Activated CD4-positive, alpha-beta memory T cell treated with anti-CD3 and anti-CD28 coated beads for 36 hours (primary cell): Measurements from ENCODE around the gene CSF3R. TPM values are rescaled to one million over a fixed set of nuclear protein-coding genes. Genes with fewer than 3 reads are reported as not detected.
A peak's percentile ranks its signal among the peaks of the same experiment; 100 is the strongest.

ENCODE experiments used
- CTCF ChIA-PET: fragments of 350-600 bp; sonication (Branson Sonifier 250); formaldehyde crosslinking; loops from one replicate; lab custom pipeline; 2021; ENCODE audit warnings: antibody characterized with exemption, inconsistent platforms; lab: Charles Lee
- POLR2A ChIA-PET: fragments of 350-600 bp; sonication (Branson Sonifier 250); formaldehyde crosslinking; loops from one replicate; lab custom pipeline; 2021; ENCODE audit warnings: antibody characterized with exemption; lab: Charles Lee
- DNase-seq: peaks from one replicate; pipeline ENCODE4 v3.0.0-alpha.2; 2020
- H3K27ac Mint-ChIP-seq: one replicate; pipeline ENCODE4 v1.8.0; 2021; ENCODE audit warnings: mixed read lengths
- H3K27me3 Mint-ChIP-seq: one replicate; pipeline ENCODE4 v1.8.0; 2021; ENCODE audit warnings: mixed read lengths
- H3K36me3 Mint-ChIP-seq: one replicate; pipeline ENCODE4 v1.8.0; 2021; ENCODE audit warnings: mixed read lengths
- H3K4me1 Mint-ChIP-seq: one replicate; pipeline ENCODE4 v1.8.0; 2021; ENCODE audit warnings: low read depth, mixed read lengths
- H3K4me3 Mint-ChIP-seq: one replicate; pipeline ENCODE4 v1.8.0; 2021; ENCODE audit warnings: mild to moderate bottlenecking, mixed read lengths
- H3K9me3 Mint-ChIP-seq: one replicate; pipeline ENCODE4 v1.8.0; 2021; ENCODE audit warnings: mixed read lengths
- intact Hi-C: fragments of 100-400 bp; cut with micrococcal nuclease; formaldehyde crosslinking; loops from one replicate; pipeline ENCODE4 v1.15.1; 2023
- total RNA-seq, 2 experiments: library from RNA; stranded (reverse); gene quantifications; one replicate each; pipeline ENCODE4 v1.2.3, GENCODE V29; 2021

Gene CSF3R
- total RNA-seq = not detected

DNA sequence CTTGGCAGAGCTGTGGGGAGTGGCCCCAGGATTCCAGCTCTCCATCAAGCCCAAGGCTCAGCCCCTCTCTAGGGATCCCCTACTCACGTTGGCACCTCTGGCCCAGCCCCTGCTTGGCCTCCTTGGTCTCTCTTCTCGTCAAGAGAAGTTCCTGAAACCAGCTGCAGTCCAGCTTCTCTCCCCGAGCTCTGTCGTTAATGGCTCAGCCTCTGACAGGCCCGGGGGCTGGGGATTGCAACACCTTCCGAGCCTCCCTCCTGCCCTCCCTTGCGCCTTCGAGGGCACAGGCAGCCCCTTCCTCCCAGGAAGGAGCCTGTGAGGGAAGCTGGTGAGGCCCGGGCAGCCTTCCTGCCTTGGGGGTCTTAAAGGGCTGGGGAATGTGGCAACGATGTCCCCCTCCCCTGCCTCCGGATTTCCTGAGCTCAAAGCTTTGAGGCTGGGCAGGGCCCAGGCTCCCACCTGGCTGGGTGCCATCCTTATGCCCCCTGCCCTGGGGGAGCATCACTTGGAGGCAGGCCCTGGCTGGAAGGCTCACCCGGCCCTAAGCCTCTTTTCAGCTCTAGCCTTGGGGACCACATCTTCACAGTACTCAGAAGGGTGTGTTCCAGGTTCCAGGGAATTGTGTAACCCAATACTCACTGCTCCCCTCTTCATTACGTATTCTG lies at the start of gene CSF3R:
Gene CSF3R (minus strand): TSS at position 190 of the 665 bp plus-strand sequence. CDS start 3,417 bp downstream, outside the sequence.
- H3K9me3 Mint-ChIP-seq = no peaks in the 10 kb centered on the region
- intact Hi-C loops = no loop called here
- ChIA-PET POLR2A (no interaction called here), CTCF (interaction anchor here (0.7 to 1.0 kb wide), 2 partner anchors 35 to 140 kb away, joined by 3 to 4 read pairs; no protein-coding TSS in a partner anchor)
- H3K36me3 Mint-ChIP-seq = no peaks in the 10 kb centered on the region
- H3K4me3 Mint-ChIP-seq = no peak within 1 kb of the TSS
- H3K4me1 Mint-ChIP-seq = peaks cover 7% of the 10 kb centered on the region
- no peak within 1 kb of the TSS for H3K27ac Mint-ChIP-seq
- H3K27me3 Mint-ChIP-seq = no peaks in the 10 kb centered on the region
- no peak for DNase-seq

DNA sequence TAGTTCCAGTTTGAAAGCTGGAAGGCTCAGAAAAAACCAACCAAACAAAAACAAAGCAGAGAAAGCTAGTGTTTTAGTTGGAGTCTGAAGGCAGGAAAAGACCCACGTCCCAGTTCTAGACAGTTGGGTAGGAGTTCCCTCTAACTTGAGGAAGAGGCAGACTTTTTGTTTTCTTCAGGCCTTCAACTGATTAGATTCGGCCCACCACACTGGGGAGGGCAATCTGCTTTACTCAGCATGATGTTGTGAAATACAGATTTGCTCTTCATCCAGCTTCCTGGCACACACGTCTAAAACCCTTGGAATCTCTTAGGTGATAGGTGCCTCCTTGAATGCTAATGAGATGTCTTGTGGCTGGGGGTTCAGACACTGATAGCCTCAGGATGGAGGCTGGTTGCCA lies 49.1 kb upstream of the CSF3R start:
- H3K4me1 Mint-ChIP-seq = no peaks in the 10 kb centered on the region
- intact Hi-C loops = no loop called here
- ChIA-PET POLR2A (no interaction called here), CTCF (interaction anchor here (4.9 kb wide), 1 partner anchor 16 kb away, joined by 28 read pairs; no protein-coding TSS in a partner anchor)
- H3K36me3 Mint-ChIP-seq = no peaks in the 10 kb centered on the region
- H3K27me3 Mint-ChIP-seq = peaks cover 10% of the 10 kb centered on the region
- DNase-seq = no peak
- H3K9me3 Mint-ChIP-seq = no peaks in the 10 kb centered on the region
- H3K4me3 Mint-ChIP-seq = no peak overlapping the region
- H3K27ac Mint-ChIP-seq = no peak overlapping the region

DNA sequence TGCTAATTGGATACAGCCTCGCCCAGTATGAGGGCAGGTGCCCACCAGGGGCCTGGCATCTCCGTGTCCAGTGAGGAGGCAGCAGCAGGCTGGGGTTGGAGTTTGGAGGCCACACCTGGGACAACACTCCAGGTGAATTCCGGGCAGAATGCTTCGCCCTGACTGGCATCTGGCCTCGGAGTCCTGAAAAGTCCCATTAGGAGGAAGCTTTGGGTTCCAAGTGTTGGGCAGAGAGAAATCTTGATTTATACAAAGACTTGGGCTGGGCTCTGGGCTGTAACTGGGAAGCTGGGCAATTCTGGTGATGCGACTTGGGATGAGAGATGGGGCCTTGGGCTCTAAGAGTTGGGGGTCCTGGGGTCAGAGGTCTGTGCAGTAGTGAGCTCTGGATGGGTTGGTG lies 48.1 kb upstream of the CSF3R start:
- ChIA-PET CTCF (interaction anchor here (4.9 kb wide), 1 partner anchor 15 kb away, joined by 28 read pairs; no protein-coding TSS in a partner anchor), POLR2A (no interaction called here)
- peaks cover 10% of the 10 kb centered on the region for H3K27me3 Mint-ChIP-seq
- H3K9me3 Mint-ChIP-seq = no peaks in the 10 kb centered on the region
- H3K36me3 Mint-ChIP-seq = no peaks in the 10 kb centered on the region
- no peak overlapping the region for H3K4me3 Mint-ChIP-seq
- no peak for DNase-seq
- intact Hi-C loops = no loop called here
- H3K4me1 Mint-ChIP-seq = no peaks in the 10 kb centered on the region
- H3K27ac Mint-ChIP-seq = no peak overlapping the region

DNA sequence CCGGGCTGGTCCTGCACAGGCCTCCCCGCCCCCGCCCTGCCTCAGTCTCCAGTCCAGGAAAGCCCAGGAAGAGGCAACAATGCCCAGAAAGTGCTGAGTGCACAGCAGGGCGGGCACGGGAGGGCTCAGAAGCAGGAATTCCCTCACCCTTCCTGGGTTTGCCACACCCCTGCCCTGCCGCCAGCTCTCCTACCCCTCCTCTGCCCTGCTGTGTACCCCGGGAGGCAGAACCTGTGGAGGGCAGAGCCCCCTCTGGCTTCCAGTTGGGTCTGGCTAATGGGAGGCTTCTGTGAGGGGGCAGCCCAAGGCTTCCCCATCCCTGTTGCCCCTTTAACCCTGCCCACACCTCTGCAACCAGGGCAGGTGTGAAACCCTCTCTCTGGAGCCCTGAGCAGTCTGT lies 47.5 kb upstream of the CSF3R start:
- CTCF ChIA-PET = interaction anchor here (4.9 kb wide), 1 partner anchor 14 kb away, joined by 28 read pairs; no protein-coding TSS in a partner anchor
- intact Hi-C loops = no loop called here
- no peak overlapping the region for H3K27ac Mint-ChIP-seq

DNA sequence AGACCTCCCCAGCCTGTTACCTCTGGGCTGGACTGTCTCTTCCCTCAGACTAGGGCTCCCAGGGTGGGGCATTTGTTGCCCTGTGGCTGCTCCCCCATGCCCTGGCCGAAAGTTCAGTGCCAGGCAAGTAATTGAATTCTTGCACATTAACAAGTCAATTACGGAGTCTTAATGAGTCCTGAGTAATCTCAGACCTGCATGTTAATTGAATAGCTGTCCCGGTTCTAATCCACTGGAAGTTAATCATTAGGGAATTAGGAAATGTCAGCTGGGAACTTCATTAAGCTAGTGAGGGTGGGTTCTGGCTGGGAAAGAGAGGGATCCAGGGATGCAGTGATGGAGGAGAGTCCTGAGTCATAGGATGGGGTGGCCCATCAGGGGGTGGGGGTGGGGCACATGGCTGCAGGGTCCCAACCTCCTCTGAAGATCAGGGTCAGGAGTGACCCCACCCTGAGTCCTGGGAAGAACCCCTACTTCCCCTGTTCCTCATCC lies 47.1 kb upstream of the CSF3R start:
- intact Hi-C loops = no loop called here
- no peaks in the 10 kb centered on the region for H3K9me3 Mint-ChIP-seq
- CTCF ChIA-PET = interaction anchor here (3.0 kb wide), 1 partner anchor 13 kb away, joined by 10 read pairs; no protein-coding TSS in a partner anchor
- no peak for DNase-seq
- no peak overlapping the region for H3K27ac Mint-ChIP-seq
- peaks cover 3% of the 10 kb centered on the region for H3K4me1 Mint-ChIP-seq
- H3K4me3 Mint-ChIP-seq = no peak overlapping the region
- H3K36me3 Mint-ChIP-seq = no peaks in the 10 kb centered on the region
- POLR2A ChIA-PET = no interaction called here
- H3K27me3 Mint-ChIP-seq = peaks cover 10% of the 10 kb centered on the region

More for the DNA sequence above, 47.5 kb upstream of the CSF3R start:
- no peaks in the 10 kb centered on the region for H3K9me3 Mint-ChIP-seq
- POLR2A ChIA-PET = no interaction called here
- no peak overlapping the region for H3K4me3 Mint-ChIP-seq
- no peaks in the 10 kb centered on the region for H3K36me3 Mint-ChIP-seq
- DNase-seq = no peak
- H3K4me1 Mint-ChIP-seq = no peaks in the 10 kb centered on the region
- H3K27me3 Mint-ChIP-seq = peaks cover 10% of the 10 kb centered on the region

DNA sequence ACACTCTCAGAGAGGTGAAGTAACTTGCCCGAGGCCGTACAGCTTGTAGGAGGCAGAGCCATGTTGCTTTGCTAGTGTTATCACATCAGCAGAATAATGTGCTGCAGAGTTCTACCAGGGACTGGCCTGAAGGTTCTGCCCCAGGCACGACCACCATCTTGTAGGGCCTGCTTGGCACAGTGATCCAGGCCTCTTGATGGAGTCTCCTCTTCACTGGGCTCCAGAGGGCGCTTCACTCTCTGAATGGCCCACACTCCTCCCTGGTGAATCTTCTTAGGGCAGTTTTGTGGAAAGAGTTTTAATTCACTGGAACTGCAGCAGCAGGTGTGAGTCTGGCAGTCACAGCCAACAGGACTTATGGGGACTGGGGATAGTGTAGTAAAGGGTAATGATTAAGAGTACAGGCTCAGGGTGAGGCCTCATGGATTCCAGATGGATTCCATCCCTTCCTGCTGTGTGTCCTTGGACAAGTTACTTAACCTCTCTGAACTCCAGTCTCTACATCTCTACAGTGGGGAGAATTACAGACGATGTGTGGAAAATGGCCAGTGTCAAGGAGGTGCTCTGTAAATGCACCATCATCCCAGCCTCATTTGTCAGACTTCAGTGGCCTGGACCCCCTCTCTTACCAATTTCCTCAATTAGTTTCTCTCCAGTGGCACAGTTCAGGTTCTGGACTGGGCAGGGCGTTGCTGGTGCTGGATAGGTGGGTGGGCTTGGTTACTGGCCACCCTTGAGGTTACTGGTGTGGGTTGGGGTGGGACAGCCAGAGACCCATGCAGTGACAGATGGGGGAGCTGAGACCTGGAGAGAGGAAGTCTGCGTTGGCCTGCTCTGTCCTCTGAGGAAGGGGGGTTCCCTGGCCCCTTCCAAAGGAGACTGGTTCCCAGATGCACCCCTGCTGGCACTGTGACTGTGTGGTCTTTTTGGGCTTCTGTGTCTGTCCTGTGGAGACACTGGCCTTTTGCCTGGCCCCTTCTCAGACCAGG lies 45.9 kb upstream of the CSF3R start:
- no peaks in the 10 kb centered on the region for H3K9me3 Mint-ChIP-seq
- no peaks in the 10 kb centered on the region for H3K36me3 Mint-ChIP-seq
- H3K27ac Mint-ChIP-seq = no peak overlapping the region
- peaks cover 14% of the 10 kb centered on the region for H3K4me1 Mint-ChIP-seq
- ChIA-PET POLR2A (no interaction called here), CTCF (interaction anchor here (3.0 kb wide), 1 partner anchor 12 kb away, joined by 10 read pairs; no protein-coding TSS in a partner anchor)
- DNase-seq = no peak
- H3K27me3 Mint-ChIP-seq = peaks cover 5% of the 10 kb centered on the region
- H3K4me3 Mint-ChIP-seq = no peak overlapping the region
- intact Hi-C loops = no loop called here

DNA sequence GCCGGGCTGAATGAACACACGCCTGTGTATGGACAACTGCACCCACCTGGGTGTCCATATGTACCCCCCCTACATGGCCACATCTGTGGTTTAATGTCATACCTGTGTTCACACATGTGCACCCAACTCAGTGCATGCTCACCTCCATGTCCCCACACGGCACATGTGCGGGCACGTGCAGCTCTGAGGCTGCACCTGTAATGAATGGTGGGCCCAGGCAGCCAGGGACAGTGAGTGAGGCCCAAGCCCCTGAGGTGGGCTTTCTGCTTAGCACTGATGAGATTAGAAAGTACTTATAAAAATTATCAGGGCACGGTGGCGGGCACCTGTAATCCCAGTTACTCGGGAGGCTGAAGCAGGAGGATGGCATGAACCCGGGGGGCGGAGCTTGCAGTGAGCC lies 42.5 kb upstream of the CSF3R start:
- intact Hi-C loops = no loop called here
- Mint-ChIP-seq H3K4me3 (no peak overlapping the region), H3K4me1 (peaks cover 20% of the 10 kb centered on the region), H3K27me3 (peaks cover 3% of the 10 kb centered on the region), H3K27ac (no peak overlapping the region), H3K36me3 (no peaks in the 10 kb centered on the region), H3K9me3 (no peaks in the 10 kb centered on the region)
- ChIA-PET POLR2A (interaction anchor here (2.0 kb wide), 1 partner anchor 10 kb away, joined by 7 read pairs; no protein-coding TSS in a partner anchor), CTCF (no interaction called here)
- no peak for DNase-seq

DNA sequence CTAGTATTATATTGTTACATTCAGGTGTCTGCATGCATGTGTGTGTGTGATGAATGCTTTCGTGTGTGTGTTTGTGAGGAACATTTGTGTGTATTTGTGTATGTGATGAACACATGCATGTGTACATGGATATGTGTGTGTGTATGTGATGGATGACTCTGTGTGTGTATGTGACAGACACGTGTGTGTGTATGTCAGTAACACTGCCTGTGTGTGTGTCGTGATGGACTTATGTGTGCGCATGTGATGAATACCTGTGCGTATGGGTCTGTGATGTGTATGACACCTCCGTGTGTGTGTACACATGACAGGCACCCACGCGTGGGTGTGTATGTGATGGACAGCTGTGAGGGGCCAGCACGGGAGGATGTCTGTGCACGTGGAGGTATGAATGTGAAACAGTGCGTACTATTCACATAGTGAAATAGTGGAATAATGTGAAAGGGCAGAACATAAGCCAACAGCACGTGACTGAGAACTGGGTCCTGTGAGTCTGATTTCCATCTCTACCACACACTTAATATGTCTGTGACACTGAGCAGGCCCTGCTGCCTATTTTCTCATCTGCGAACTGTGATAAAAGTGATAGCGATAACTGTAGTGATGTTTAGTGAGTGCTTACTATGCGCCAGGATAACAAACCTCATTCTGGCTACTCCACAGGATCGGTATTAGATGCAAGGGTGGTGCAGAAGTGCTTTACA lies 41.8 kb upstream of the CSF3R start:
- ChIA-PET POLR2A (interaction anchor here (2.0 kb wide), 1 partner anchor 10 kb away, joined by 7 read pairs; no protein-coding TSS in a partner anchor), CTCF (no interaction called here)
- Mint-ChIP-seq H3K36me3 (no peaks in the 10 kb centered on the region), H3K4me1 (peaks cover 20% of the 10 kb centered on the region), H3K9me3 (no peaks in the 10 kb centered on the region), H3K27me3 (no peaks in the 10 kb centered on the region), H3K27ac (peak overlapping the region; percentile 84), H3K4me3 (peak overlapping the region; percentile 48)
- no peak for DNase-seq
- intact Hi-C loops = no loop called here

DNA sequence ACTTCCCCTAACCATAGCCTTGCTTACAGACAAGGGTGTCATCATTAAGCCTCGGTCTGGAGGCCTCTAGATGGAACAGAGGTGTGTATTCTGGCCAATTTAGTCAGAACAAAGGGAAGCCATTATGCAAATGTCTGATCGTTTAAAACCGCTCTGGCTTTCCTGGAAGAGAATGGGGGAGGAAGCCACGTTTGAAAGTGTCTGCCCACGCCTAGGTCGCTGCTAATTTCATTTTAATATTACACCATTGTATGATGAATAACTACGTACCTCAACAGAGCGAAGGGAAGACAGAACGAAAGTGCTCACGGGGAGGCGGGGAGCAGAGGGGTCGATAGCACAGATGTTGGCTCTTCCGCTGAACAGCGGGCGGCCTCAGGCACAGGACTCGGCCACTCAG lies 41.1 kb upstream of the CSF3R start:
- H3K4me1 Mint-ChIP-seq = peaks cover 20% of the 10 kb centered on the region
- H3K36me3 Mint-ChIP-seq = no peaks in the 10 kb centered on the region
- H3K4me3 Mint-ChIP-seq = peak overlapping the region; percentile 48

DNA sequence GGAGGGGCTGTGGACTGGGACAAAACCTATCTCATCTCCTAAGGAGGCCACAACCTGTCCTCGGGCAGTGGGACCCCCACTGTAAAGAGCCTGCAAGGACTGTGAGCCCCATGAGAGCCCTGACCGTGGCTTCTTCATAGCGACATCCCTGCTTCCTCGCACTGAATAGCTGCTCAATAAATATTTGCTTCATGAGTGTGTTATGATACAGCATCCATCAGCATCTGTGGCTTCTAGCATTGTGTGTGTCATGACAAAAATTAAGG lies 40.5 kb upstream of the CSF3R start:
- Mint-ChIP-seq H3K4me3 (no peak overlapping the region), H3K36me3 (no peaks in the 10 kb centered on the region), H3K9me3 (no peaks in the 10 kb centered on the region), H3K27ac (no peak overlapping the region), H3K4me1 (peaks cover 20% of the 10 kb centered on the region), H3K27me3 (no peaks in the 10 kb centered on the region)
- ChIA-PET POLR2A (interaction anchor here (2.0 kb wide), 1 partner anchor 12 kb away, joined by 7 read pairs; no protein-coding TSS in a partner anchor), CTCF (no interaction called here)
- no peak for DNase-seq
- intact Hi-C loops = no loop called here

More for the DNA sequence above, 41.1 kb upstream of the CSF3R start:
- DNase-seq = peak; percentile 74
- H3K27me3 Mint-ChIP-seq = no peaks in the 10 kb centered on the region
- intact Hi-C loops = no loop called here
- H3K27ac Mint-ChIP-seq = peak overlapping the region; percentile 84
- CTCF ChIA-PET = no interaction called here
- no peaks in the 10 kb centered on the region for H3K9me3 Mint-ChIP-seq
- POLR2A ChIA-PET = interaction anchor here (2.0 kb wide), 1 partner anchor 11 kb away, joined by 7 read pairs; no protein-coding TSS in a partner anchor

DNA sequence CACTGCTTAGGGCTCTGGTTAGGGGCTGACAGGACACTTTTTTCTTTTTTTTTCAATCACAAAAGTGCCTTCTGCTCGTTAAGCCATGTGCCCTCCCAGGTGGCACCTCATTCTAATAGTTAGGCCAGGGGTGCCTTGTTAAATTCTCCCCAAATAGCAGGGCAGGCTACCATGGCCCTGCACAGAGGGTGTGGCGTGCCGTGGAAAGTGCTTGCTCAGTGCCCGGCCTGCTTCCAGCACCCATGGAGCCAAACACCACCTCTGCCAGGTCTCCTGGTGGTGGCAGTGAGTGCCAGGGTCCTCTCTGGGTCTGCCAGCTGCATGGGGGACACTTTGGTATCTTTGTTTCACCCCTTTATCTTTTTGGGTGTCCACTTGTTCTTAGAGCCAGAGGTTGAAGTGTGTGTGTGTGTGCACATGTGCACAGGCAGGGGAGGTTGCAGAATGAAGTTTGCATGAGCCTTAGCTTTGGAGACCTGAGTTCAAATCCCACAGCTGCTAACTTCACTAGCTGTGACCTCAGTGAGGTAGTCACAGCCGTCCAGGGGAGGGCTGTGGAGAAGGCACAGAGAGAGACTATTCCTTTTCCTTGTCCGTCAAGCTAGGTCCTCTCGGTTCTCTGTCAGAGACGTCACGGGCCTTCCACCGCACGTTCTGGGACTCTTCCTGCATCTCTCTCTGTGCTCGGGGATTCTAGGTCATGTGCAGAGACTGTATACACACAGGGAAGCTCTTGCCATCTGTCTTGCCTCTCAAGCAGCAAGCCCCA lies 39.9 kb upstream of the CSF3R start:
- no peak overlapping the region for H3K27ac Mint-ChIP-seq

More for the DNA sequence above, 39.9 kb upstream of the CSF3R start:
- peaks cover 20% of the 10 kb centered on the region for H3K4me1 Mint-ChIP-seq
- intact Hi-C loops = no loop called here
- no peaks in the 10 kb centered on the region for H3K36me3 Mint-ChIP-seq
- DNase-seq = no peak
- no peak overlapping the region for H3K4me3 Mint-ChIP-seq
- no peaks in the 10 kb centered on the region for H3K27me3 Mint-ChIP-seq
- POLR2A ChIA-PET = interaction anchor here (2.0 kb wide), 1 partner anchor 12 kb away, joined by 7 read pairs; no protein-coding TSS in a partner anchor
- CTCF ChIA-PET = no interaction called here
- H3K9me3 Mint-ChIP-seq = no peaks in the 10 kb centered on the region
